ENCODE results near the gene SERINC5. TPM values are rescaled to one million over a fixed set of nuclear protein-coding genes. Genes with fewer than 3 reads are reported as not detected.

The SERINC5 gene
- total and polyA plus RNA-seq, 2 of the 4 experiments (the other 2 are of a cell fraction) = 5.0 to 8.1 TPM

- ATAC-seq (ENCODE audit: low read depth) (peak; percentile 29; the same call in 1 of the 2 replicates), DNase-seq (no peak)
- intact Hi-C loops (cut with micrococcal nuclease) (no loop called here), in situ Hi-C loops (cut with MboI; ENCODE audit: low sequenced_read_pairs) (no loop called here), dilution Hi-C loops (cut with HindIII; ENCODE audit: low sequenced_read_pairs, unreplicated experiment) (no loop called here)
- Histone ChIP-seq H2AK5ac (ENCODE audit: low read depth, low read length) (no peak overlapping the region), H2BK15ac (ENCODE audit: low read depth, low read length) (no peak overlapping the region), H3K14ac (replicated peaks; ENCODE audit: low read depth, low read length) (no peak overlapping the region), H2AK9ac (replicated peaks; ENCODE audit: low read depth, low read length, poor library complexity) (no peak overlapping the region), H4K5ac (ENCODE audit: low read depth, low read length) (no peak overlapping the region), H2BK20ac (ENCODE audit: low read depth, low read length) (no peak overlapping the region), H3K4ac (ENCODE audit: low read depth, low read length) (no peak overlapping the region), H3K4me3 (ENCODE audit: insufficient read depth, low read depth, low read length) (no peak overlapping the region), H2AFZ (replicated peaks; ENCODE audit: low read length, poor library complexity) (no peak overlapping the region), H2BK120ac (ENCODE audit: low read depth, low read length) (no peak overlapping the region), H3K23ac (ENCODE audit: low read depth, low read length) (no peak overlapping the region), H3K27ac (ENCODE audit: insufficient read depth, low read length) (no peak overlapping the region), H3K4me1 (ENCODE audit: control insufficient read depth, insufficient read depth, low read length) (no peaks in the 10 kb centered on the region), H3K4me2 (ENCODE audit: low read depth, low read length) (no peak overlapping the region), H3K9me1 (ENCODE audit: insufficient read depth, low read length) (no peaks in the 10 kb centered on the region), H3K18ac (ENCODE audit: low read depth, low read length) (no peak overlapping the region), H4K20me1 (ENCODE audit: insufficient read depth, low read length) (no peaks in the 10 kb centered on the region), H3K36me3 (ENCODE audit: control insufficient read depth, insufficient read depth, low read length) (no peaks in the 10 kb centered on the region), H3K79me1 (ENCODE audit: low read depth in 1 of 2, low read length in 2 of 2) (no peaks in the 10 kb centered on the region), H4K91ac (ENCODE audit: insufficient read depth, low read depth, low read length) (no peak overlapping the region), H3K9ac (ENCODE audit: low read depth, low read length) (no peak overlapping the region), H3K56ac (ENCODE audit: extremely low read depth, insufficient read depth, low read length) (no peak overlapping the region), H2BK5ac (ENCODE audit: low read depth, low read length, poor library complexity, severe bottlenecking) (no peak overlapping the region), H3K27me3 (ENCODE audit: control insufficient read depth, insufficient read depth, low read length) (peaks cover 15% of the 10 kb centered on the region), H3K9me3 (ENCODE audit: control insufficient read depth, insufficient read depth, low read length) (no peaks in the 10 kb centered on the region), H4K8ac (ENCODE audit: low read depth in 2 of 2, low read length in 2 of 2) (no peak overlapping the region)
- ChIA-PET POLR2A (ENCODE audit: unreplicated experiment) (no interaction called here), CTCF (no interaction called here)
- BruUV-seq (replicated peaks) = no TSS peak
- whole genome bisulfite sequencing, 2 experiments (ENCODE audit: extremely low coverage in 2 of 2, insufficient read length in 1 of 2) = 50% methylated on average over 2 of the region's 9 CpGs; no CpG with 5 or more reads in 1 of the 2 experiments
- no peak for TF ChIP-seq SMC3 (IDR thresholded peaks at IDR 0.05; ENCODE audit: low read depth, low read length)
- TF ChIP-seq RCOR1 (IDR thresholded peaks at IDR 0.05; ENCODE audit: insufficient replicate concordance, low read length) = no peak
- TF ChIP-seq RFX5 (IDR thresholded peaks at IDR 0.05; ENCODE audit: low read depth, low read length) = no peak
- no peak for TF ChIP-seq CTCF (conservative IDR thresholded peaks at IDR 0.05; ENCODE audit: low read depth, low read length)
- no peak for TF ChIP-seq ELK1 (IDR thresholded peaks at IDR 0.05; ENCODE audit: borderline replicate concordance, low read depth, low read length)
- no peak for TF ChIP-seq USF2 (IDR thresholded peaks at IDR 0.05; ENCODE audit: low read depth, low read length)
- TF ChIP-seq POLR2A (IDR thresholded peaks at IDR 0.05; ENCODE audit: low read depth, low read length) = no peak
- no peak for TF ChIP-seq CEBPB (IDR thresholded peaks at IDR 0.05; ENCODE audit: low read depth, low read length)
- no peak for TF ChIP-seq FOS (IDR thresholded peaks at IDR 0.05; ENCODE audit: low read depth, low read length)
- no peak for TF ChIP-seq MAFK (IDR thresholded peaks at IDR 0.05; ENCODE audit: low read depth, low read length)
Measured at GRCh38 chr5:80109646-80110478, 146.0 kb downstream of the SERINC5 start.
